ENCODE measurements around the gene VAC14. TPM values are rescaled to one million over a fixed set of nuclear protein-coding genes. Genes with fewer than 3 reads are reported as not detected.

Gene VAC14
- total RNA-seq, 1 donor from 2014 or later = 75.1 TPM

DNA sequence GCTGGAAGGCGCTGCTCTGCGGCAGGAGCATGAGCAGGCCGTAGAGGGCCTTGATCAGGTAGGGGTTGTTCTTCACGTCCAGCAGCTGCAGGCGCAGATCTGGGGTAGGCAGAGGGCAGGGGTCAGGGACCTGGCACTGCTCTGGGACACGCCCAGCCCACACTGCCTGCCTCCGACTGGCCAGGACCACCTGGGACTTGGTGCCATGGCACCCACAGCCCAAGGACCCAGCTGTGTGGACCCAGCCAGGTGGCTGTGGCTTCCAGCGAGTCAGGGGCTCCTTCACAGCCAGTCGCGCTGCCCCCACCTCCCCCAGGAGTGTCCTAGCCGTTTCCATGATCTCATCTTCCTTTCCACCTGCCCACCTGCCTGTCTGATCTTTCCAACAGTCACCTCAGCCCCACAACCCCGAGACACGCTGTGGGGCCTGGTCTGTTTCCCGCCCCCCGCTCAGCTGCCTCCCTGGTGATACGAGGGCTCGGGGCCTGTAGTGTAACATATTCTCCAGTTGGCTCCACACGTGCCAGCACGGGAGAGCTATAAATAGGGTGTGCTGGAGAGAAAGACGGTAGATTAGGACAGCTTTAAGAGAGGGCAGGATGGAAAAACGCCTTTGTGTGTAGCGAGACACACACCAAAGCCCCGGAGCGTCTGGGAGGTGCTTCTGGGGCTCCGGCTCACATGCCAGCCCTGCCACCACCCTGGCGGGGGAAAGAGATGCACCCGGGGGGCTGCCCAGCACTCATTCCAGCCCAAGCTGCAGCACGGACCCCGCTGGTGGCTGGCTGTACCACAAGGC lies 107.9 kb downstream of the VAC14 start:
- no peaks in the 10 kb centered on the region for H3K9me3 ChIP-seq
- intact Hi-C loops (cut with DNase I) = loop anchor here (2.0 kb wide), 2 partner anchors 22 to 54 kb away; no protein-coding TSS in a partner anchor
- no peak overlapping the region for H3K4me3 ChIP-seq
- H3K4me1 ChIP-seq = peaks cover 53 to 89% of the 10 kb centered on the region in 2 donors
- H3K27ac ChIP-seq = peak overlapping the region; percentile 96 to 97
- H3K36me3 ChIP-seq = no peaks in the 10 kb centered on the region
- TF ChIP-seq, protein P1, sequence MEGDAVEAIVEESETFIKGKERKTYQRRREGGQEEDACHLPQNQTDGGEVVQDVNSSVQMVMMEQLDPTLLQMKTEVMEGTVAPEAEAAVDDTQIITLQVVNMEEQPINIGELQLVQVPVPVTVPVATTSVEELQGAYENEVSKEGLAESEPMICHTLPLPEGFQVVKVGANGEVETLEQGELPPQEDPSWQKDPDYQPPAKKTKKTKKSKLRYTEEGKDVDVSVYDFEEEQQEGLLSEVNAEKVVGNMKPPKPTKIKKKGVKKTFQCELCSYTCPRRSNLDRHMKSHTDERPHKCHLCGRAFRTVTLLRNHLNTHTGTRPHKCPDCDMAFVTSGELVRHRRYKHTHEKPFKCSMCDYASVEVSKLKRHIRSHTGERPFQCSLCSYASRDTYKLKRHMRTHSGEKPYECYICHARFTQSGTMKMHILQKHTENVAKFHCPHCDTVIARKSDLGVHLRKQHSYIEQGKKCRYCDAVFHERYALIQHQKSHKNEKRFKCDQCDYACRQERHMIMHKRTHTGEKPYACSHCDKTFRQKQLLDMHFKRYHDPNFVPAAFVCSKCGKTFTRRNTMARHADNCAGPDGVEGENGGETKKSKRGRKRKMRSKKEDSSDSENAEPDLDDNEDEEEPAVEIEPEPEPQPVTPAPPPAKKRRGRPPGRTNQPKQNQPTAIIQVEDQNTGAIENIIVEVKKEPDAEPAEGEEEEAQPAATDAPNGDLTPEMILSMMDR (IDR thresholded peaks at IDR 0.05) = no peak
- no peak for DNase-seq (ENCODE audit: low spot score in 2 of 2)
- no peaks in the 10 kb centered on the region for H3K27me3 ChIP-seq

DNA sequence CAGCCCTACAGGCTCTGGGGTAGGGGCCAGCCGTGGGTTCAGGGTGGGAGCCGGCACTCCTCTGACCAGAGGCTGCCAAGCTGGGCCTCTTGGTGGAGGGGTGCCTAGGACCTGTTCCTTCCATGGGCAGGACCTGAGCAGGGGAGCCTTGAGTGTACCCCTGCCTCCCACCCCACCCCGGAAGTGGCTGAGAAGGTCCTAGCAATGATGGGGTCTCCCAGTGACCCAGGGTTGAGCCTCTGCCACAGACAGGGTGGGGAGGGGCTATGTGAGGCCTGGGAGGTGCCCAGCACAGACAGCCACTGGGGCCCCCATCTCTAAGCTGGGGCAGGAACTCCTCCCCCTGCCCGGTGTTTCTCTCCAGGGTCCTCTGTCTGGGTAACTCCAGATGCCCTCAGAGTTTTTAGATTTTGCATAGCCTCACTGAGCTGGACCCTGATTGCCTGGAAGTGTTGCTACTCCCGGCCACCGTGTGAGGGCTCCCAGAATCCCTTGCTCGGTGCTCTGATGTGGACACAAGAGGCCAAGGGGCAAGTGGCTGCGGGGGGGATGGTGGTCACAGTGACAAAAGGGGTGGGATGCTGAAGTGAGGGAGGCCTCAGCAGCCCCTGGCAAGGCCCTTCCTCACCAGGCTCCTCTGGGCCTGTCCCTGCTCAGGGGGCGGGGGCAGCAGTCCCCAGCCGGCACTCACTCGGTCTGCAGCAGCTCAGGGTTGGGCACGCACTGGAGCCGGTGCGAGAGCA lies 108.7 kb downstream of the VAC14 start:
- no peaks in the 10 kb centered on the region for H3K27me3 ChIP-seq
- no peaks in the 10 kb centered on the region for H3K36me3 ChIP-seq
- H3K9me3 ChIP-seq = no peaks in the 10 kb centered on the region
- no peak for DNase-seq (ENCODE audit: low spot score in 2 of 2)
- H3K27ac ChIP-seq = peak overlapping the region; percentile 96 to 97
- intact Hi-C loops (cut with DNase I) = loop anchor here (2.0 kb wide), 2 partner anchors 22 to 54 kb away; no protein-coding TSS in a partner anchor
- TF ChIP-seq, protein P1 (IDR thresholded peaks at IDR 0.05) = no peak
- peaks cover 53 to 88% of the 10 kb centered on the region in 2 donors for H3K4me1 ChIP-seq
- no peak overlapping the region for H3K4me3 ChIP-seq

DNA sequence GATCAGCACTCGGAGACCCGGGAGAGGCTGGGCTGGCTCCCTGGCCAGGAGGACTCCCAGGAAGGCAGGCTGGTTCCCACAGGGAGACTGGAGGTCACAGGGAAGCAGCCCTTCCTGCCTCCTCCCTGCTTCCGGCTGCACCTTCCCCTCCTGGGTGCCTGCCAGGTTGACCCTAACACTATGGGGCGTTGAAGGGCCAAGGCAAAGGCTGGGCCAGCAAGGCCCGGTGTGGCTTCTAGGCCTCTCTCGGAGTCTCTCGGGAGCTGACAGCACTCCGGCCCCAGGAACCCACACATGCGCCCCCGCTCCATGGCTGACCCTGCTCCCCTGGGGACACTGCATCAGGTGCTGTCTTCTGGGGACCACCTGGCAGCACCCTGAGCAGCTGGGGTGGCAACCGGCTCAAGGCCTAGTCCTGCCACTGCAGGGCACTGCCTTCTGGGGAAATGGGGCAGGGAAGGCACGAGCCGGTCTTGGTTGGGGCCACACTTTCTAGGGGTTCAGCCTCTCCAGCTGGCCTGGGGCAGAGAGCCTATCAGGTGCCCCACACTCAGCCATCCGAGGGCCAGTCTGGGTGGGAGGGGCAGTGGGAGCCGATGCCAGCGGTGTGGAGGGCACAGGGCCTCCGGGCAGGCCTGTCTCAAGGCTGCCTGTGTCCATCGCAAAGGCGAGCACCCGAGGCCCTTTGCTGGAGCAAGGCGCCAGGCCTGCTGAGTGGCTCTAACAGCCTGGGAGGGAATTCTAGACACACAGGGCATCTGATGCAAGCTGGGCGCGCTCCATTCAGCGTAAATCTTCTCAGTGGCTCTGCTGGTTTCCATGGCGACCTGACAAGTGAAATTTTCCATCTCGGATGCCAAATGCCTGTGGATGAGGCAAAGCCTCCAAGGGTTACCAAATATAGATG lies 109.5 kb downstream of the VAC14 start:
- Histone ChIP-seq H3K27me3 (no peaks in the 10 kb centered on the region), H3K36me3 (no peaks in the 10 kb centered on the region), H3K4me3 (no peak overlapping the region), H3K9me3 (no peaks in the 10 kb centered on the region), H3K27ac (peak overlapping the region; percentile 96 to 97), H3K4me1 (peaks cover 49 to 86% of the 10 kb centered on the region in 2 donors)
- peak; percentile 82 to 97 for DNase-seq (ENCODE audit: low spot score in 2 of 2)
- intact Hi-C loops (cut with DNase I) = loop anchor here (2.0 kb wide), 2 partner anchors 23 to 55 kb away; no protein-coding TSS in a partner anchor
- TF ChIP-seq, protein P1 (IDR thresholded peaks at IDR 0.05) = no peak

DNA sequence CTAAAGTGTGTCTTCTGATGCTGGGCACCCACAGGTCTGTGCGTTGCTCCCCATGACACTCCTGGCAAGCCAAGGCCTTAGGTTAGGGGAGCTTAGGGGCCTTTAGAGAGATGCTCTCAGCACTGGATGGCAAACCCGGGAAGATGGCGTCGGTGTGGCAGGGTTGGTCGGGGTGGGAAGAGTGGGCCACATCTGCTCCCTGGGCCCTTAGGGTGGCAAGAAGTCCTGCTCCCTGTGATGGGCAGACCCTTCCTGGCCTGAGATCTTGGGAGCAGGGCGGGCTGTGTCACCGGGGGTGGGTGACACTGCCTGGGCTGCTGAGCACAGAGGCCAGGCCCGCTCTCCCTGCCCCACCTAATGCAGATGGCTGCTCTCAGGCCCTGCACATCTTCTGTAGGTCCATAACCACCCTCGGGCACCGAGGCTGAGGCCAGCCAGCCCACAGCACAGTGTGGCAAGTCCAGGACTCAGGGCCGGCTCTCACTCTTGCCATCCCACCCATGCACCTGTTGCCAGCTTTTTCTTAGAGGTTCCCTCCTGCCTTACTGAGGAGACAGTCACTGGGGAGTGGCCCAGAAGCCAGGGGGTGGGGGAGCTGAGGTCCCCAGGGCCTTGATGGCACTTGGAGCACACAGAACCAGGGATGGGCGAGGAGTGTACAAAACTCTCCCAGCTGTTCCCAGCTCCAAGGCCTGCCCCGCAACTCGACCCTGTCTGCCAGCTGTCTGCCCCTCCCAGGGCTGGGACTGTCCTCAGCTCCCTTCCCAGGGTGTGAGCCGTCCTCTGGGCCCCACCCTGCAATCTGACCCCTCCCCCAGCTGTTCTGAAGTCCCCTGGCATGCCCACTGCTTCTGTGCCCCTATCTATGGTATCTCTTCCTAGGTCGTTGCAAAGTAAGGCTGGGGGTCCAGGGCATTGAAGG lies 110.7 kb downstream of the VAC14 start:
- Histone ChIP-seq H3K4me3 (no peak overlapping the region), H3K36me3 (no peaks in the 10 kb centered on the region), H3K27me3 (no peaks in the 10 kb centered on the region), H3K4me1 (peaks cover 49 to 82% of the 10 kb centered on the region in 2 donors), H3K9me3 (no peaks in the 10 kb centered on the region), H3K27ac (peak overlapping the region; percentile 96 to 97)
- TF ChIP-seq, protein P1 (IDR thresholded peaks at IDR 0.05) = no peak
- intact Hi-C loops (cut with DNase I) = loop anchor here (10.0 kb wide), 1 partner anchor 875 kb away; no protein-coding TSS in a partner anchor
- DNase-seq (ENCODE audit: low spot score in 2 of 2) = no peak

All from ascending aorta (tissue), 2 donors.